ENCODE data around the gene CDK3.
"Not testable (repeated sequence)": the region's sequence is repeated elsewhere in the genome, so short reads cannot be mapped to it uniquely, and the experiment has no call there.

CDK3 gene

GRCh38 chr17:76036497-76037261 is 36.0 kb downstream of the CDK3 start:
- no peak for DNase-seq (ENCODE audit: low read depth in 2 of 2, low spot score in 1 of 2)

- no peak for DNase-seq (ENCODE audit: low read depth in 2 of 2, low spot score in 1 of 2)
Observed at GRCh38 chr17:76038050-76038449, 37.4 kb downstream of the CDK3 start.

- DNase-seq (ENCODE audit: low read depth in 2 of 2, low spot score in 1 of 2): no peak
Observed at GRCh38 chr17:76039121-76039520, 38.5 kb downstream of the CDK3 start.

GRCh38 chr17:76040376-76040775 is 39.7 kb downstream of the CDK3 start:
- DNase-seq (ENCODE audit: low read depth in 2 of 2, low spot score in 1 of 2): no peak

- not testable (repeated sequence) for DNase-seq (ENCODE audit: low read depth in 2 of 2, low spot score in 1 of 2)
Observed at GRCh38 chr17:76042868-76043267, 42.2 kb downstream of the CDK3 start.

GRCh38 chr17:76044475-76045007 is 43.9 kb downstream of the CDK3 start:
- not testable (repeated sequence) for DNase-seq (ENCODE audit: low read depth in 2 of 2, low spot score in 1 of 2)

- no peak for DNase-seq (ENCODE audit: low read depth in 2 of 2, low spot score in 1 of 2)
Observed at GRCh38 chr17:76046064-76046463, 45.4 kb downstream of the CDK3 start.

GRCh38 chr17:76048025-76048605 is 47.5 kb downstream of the CDK3 start:
- DNase-seq (ENCODE audit: low read depth in 2 of 2, low spot score in 1 of 2): no peak

- DNase-seq (ENCODE audit: low read depth in 2 of 2, low spot score in 1 of 2): no peak
Observed at GRCh38 chr17:76048711-76049110, 48.1 kb downstream of the CDK3 start.

- no peak for DNase-seq (ENCODE audit: low read depth in 2 of 2, low spot score in 1 of 2)
Observed at GRCh38 chr17:76049239-76049638, 48.6 kb downstream of the CDK3 start.

- no peak for DNase-seq (ENCODE audit: low read depth in 2 of 2, low spot score in 1 of 2)
Observed at GRCh38 chr17:76049836-76050537, 49.3 kb downstream of the CDK3 start.

GRCh38 chr17:76050538-76051467 is 50.1 kb downstream of the CDK3 start:
- no peak for DNase-seq (ENCODE audit: low read depth in 2 of 2, low spot score in 1 of 2)

GRCh38 chr17:76051561-76051960 is 50.9 kb downstream of the CDK3 start:
- no peak for DNase-seq (ENCODE audit: low read depth in 2 of 2, low spot score in 1 of 2)

GRCh38 chr17:76053246-76054111 is 52.8 kb downstream of the CDK3 start:
- DNase-seq (ENCODE audit: low read depth in 2 of 2, low spot score in 1 of 2): no peak

GRCh38 chr17:76054112-76054476 is 53.4 kb downstream of the CDK3 start:
- DNase-seq (ENCODE audit: low read depth in 2 of 2, low spot score in 1 of 2): no peak

Data from stimulated activated CD8-positive, alpha-beta memory T cell treated with anti-CD3 and anti-CD28 coated beads, Interleukin-4, amount 100 ng/mL, for 4 hours (primary cell).